ENCODE results near the gene EXOSC5. TPM values are rescaled to one million over a fixed set of nuclear protein-coding genes. Genes with fewer than 3 reads are reported as not detected.

EXOSC5 gene
- total and polyA plus RNA-seq, 2 of the 13 experiments (the other 11 are each of a cell fraction or from before 2014, with no cell fraction given): 24.1 to 26.5 TPM

GRCh38 chr19:41351339-41352245 lies 45.6 kb downstream of the EXOSC5 start (continued):
- TF ChIP-seq HNRNPLL (IDR thresholded peaks at IDR 0.05; ENCODE audit: low read depth, low read length, poor library complexity, severe bottlenecking): peak; percentile 29
- TF ChIP-seq ERF (CRISPR knock-in tag; IDR thresholded peaks at IDR 0.05): no peak
- no peak for TF ChIP-seq GLMP (CRISPR knock-in tag; IDR thresholded peaks at IDR 0.05; ENCODE audit: borderline replicate concordance)
- no peak for TF ChIP-seq ZNF136 (CRISPR knock-in tag; IDR thresholded peaks at IDR 0.05; ENCODE audit: low read depth)
- TF ChIP-seq NFIC (IDR thresholded peaks at IDR 0.05; ENCODE audit: low read length): no peak
- no peak for TF ChIP-seq GATA4 (IDR thresholded peaks at IDR 0.05; ENCODE audit: borderline replicate concordance, low read depth)
- no peak for TF ChIP-seq ZNF263 (CRISPR knock-in tag; IDR thresholded peaks at IDR 0.05)
- TF ChIP-seq RXRA (CRISPR knock-in tag; IDR thresholded peaks at IDR 0.05): 0 out of 2 replicates have a peak, but pooled peaks have one; percentile 11
- no peak for TF ChIP-seq ZBTB10 (CRISPR knock-in tag; IDR thresholded peaks at IDR 0.05; ENCODE audit: borderline replicate concordance)
- TF ChIP-seq ZNF276 (CRISPR knock-in tag; IDR thresholded peaks at IDR 0.05; ENCODE audit: low read depth): no peak
- no peak for TF ChIP-seq ZNF567 (CRISPR knock-in tag; IDR thresholded peaks at IDR 0.05; ENCODE audit: borderline replicate concordance)
- TF ChIP-seq ZNF350 (CRISPR knock-in tag; IDR thresholded peaks at IDR 0.05; ENCODE audit: borderline replicate concordance, low read depth): no peak
- peak; percentile 49; the same call in 1 of the 2 replicates for TF ChIP-seq NFKB2 (CRISPR knock-in tag; IDR thresholded peaks at IDR 0.05; ENCODE audit: borderline replicate concordance)
- TF ChIP-seq ATF7 (IDR thresholded peaks at IDR 0.05): no peak
- TF ChIP-seq ATF7 (CRISPR knock-in tag; IDR thresholded peaks at IDR 0.05): no peak
- no peak for TF ChIP-seq ZNF770 (CRISPR knock-in tag; IDR thresholded peaks at IDR 0.05)
